Tibial nerve (tissue), 4 donors: ENCODE measurements around the gene SHC2. TPM values are rescaled to one million over a fixed set of nuclear protein-coding genes. Genes with fewer than 3 reads are reported as not detected.
"Not testable (repeated sequence)": the region's sequence is repeated elsewhere in the genome, so short reads cannot be mapped to it uniquely, and the experiment has no call there.

Source experiments
- DNase-seq, 2 donors: peaks; one replicate each; pipeline ENCODE4 v3.0.0-alpha.2; 2019; ENCODE audit warnings: low spot score in 2 of 2
- H3K27ac ChIP-seq, 4 donors: fragments of 200-600 bp; sonication (generic) in 3 of 4; one replicate each; pipeline ENCODE4 v1.5.1; 2017 to 2019; ENCODE audit warnings: mild to moderate bottlenecking in 1 of 4
- H3K27me3 ChIP-seq, 2 donors: fragments of 200-600 bp; sonication (generic) in 1 of 2; one replicate each; pipeline versions ENCODE4 v1.5.1 to v1.6.0; 2017 to 2019
- H3K36me3 ChIP-seq, 3 donors: fragments of 200-600 bp; sonication (generic); one replicate each; pipeline ENCODE4 v1.5.1; 2018 to 2019
- H3K4me1 ChIP-seq, 4 donors: fragments of 200-600 bp; sonication (generic) in 3 of 4; one replicate each; pipeline ENCODE4 v1.5.1; 2017 to 2019
- H3K4me3 ChIP-seq, 4 donors: fragments of 200-600 bp; sonication (generic) in 3 of 4; one replicate each; pipeline ENCODE4 v1.5.1; 2017 to 2019; ENCODE audit warnings: mild to moderate bottlenecking in 1 of 4, moderate library complexity in 1 of 4
- H3K9me3 ChIP-seq, 4 donors: fragments of 200-600 bp; sonication (generic) in 3 of 4; one replicate each; pipeline ENCODE4 v1.5.1; 2017 to 2019
- CTCF ChIP-seq, 5 experiments: fragments of 200-600 bp in 3 of 5; fragments of 450-650 bp in 2 of 5; sonication (generic) in 3 of 5; IDR thresholded peaks; one replicate each; pipeline ENCODE4 v1.5.1; 2016 to 2019; ENCODE audit warnings: antibody characterized with exemption in 5 of 5, mild to moderate bottlenecking in 3 of 5, moderate library complexity in 2 of 5
- EP300 ChIP-seq, 2 donors: sonication (generic); formaldehyde crosslinking; IDR thresholded peaks; one replicate each; pipeline ENCODE4 v1.6.1; 2017; ENCODE audit warnings: antibody characterized with exemption in 2 of 2, mild to moderate bottlenecking in 1 of 2
- POLR2A ChIP-seq, 2 donors: fragments of 450-650 bp; IDR thresholded peaks; one replicate each; pipeline ENCODE4 v1.6.1; 2017; ENCODE audit warnings: antibody characterized with exemption in 2 of 2, mild to moderate bottlenecking in 2 of 2, moderate library complexity in 2 of 2
- WGBS, 2 donors: methylation state at CpG; one replicate each; pipeline ENCODE4 v1.1.5; 2018; 5-methylcytosine and 5-hydroxymethylcytosine counted together
- total RNA-seq, 4 donors: library from RNA; depleted of rRNA; stranded (reverse); fragments of >200 nt; gene quantifications; one replicate each; pipeline ENCODE4 v1.1.0, GENCODE V29; 2016

The SHC2 gene
- total RNA-seq, 4 donors from 2014 or later, result 13.5 to 41.1 (median 22.9) TPM

GRCh38 chr19:383922-384798, 76.7 kb downstream of the SHC2 start:
- no peak for DNase-seq
- Histone ChIP-seq H3K9me3 (no peaks in the 10 kb centered on the region), H3K36me3 (no peaks in the 10 kb centered on the region), H3K4me3 (no peak overlapping the region), H3K4me1 (no peaks in the 10 kb centered on the region), H3K27me3 (peaks cover 0 to 31% of the 10 kb centered on the region in 2 donors), H3K27ac (no peak overlapping the region)
- WGBS, 2 donors, result 23 to 24% methylated on average over 39 to 40 of the region's 44 CpGs
- TF ChIP-seq CTCF (IDR thresholded peaks at IDR 0.05) (peak in 3 of 5 experiments; percentile 34 to 52 (median 40)), POLR2A (IDR thresholded peaks at IDR 0.05) (no peak)

GRCh38 chr19:383040-383439, 77.8 kb downstream of the SHC2 start:
- WGBS, 2 donors, result 84 to 85% methylated on average over 19 of the region's 19 CpGs
- peaks cover 0 to 22% of the 10 kb centered on the region in 2 donors for H3K27me3 ChIP-seq
- no peak for DNase-seq
- H3K27ac ChIP-seq, result no peak overlapping the region
- no peaks in the 10 kb centered on the region for H3K36me3 ChIP-seq
- H3K4me1 ChIP-seq, result no peaks in the 10 kb centered on the region
- no peaks in the 10 kb centered on the region for H3K9me3 ChIP-seq
- H3K4me3 ChIP-seq, result no peak overlapping the region
- TF ChIP-seq POLR2A (IDR thresholded peaks at IDR 0.05), result no peak
- no peak for TF ChIP-seq CTCF (IDR thresholded peaks at IDR 0.05)
- no peak for TF ChIP-seq EP300 (IDR thresholded peaks at IDR 0.05)

- 58 to 66% methylated on average over 9 of the region's 9 CpGs for WGBS, 2 donors
- H3K27ac ChIP-seq, H3K4me1 ChIP-seq, H3K4me3 ChIP-seq, H3K36me3 ChIP-seq, H3K9me3 ChIP-seq, DNase-seq: not testable (repeated sequence)
- H3K27me3 ChIP-seq, result peaks cover 0 to 22% of the 10 kb centered on the region in 2 donors
These were observed 78.3 kb downstream of the SHC2 start for GRCh38 chr19:382578-382977.

GRCh38 chr19:381901-382300, 78.9 kb downstream of the SHC2 start:
- H3K9me3 ChIP-seq, H3K4me1 ChIP-seq, H3K36me3 ChIP-seq, H3K27ac ChIP-seq, DNase-seq, H3K4me3 ChIP-seq: not testable (repeated sequence)
- WGBS, 2 donors, result 80 to 86% methylated on average over 11 of the region's 11 CpGs
- peaks cover 0 to 22% of the 10 kb centered on the region in 2 donors for H3K27me3 ChIP-seq

GRCh38 chr19:380618-381219, 80.1 kb downstream of the SHC2 start:
- peaks cover 0 to 26% of the 10 kb centered on the region in 2 donors for H3K27me3 ChIP-seq
- not testable (repeated sequence) for H3K9me3 ChIP-seq, H3K4me1 ChIP-seq, H3K27ac ChIP-seq, H3K36me3 ChIP-seq, H3K4me3 ChIP-seq, DNase-seq
- WGBS, 2 donors, result 80 to 83% methylated on average over 16 to 17 of the region's 17 CpGs

GRCh38 chr19:379796-380195, 81.0 kb downstream of the SHC2 start:
- no peaks in the 10 kb centered on the region for H3K4me1 ChIP-seq
- DNase-seq, result no peak
- no peak overlapping the region for H3K27ac ChIP-seq
- no peak overlapping the region for H3K4me3 ChIP-seq
- peaks cover 0 to 33% of the 10 kb centered on the region in 2 donors for H3K27me3 ChIP-seq
- no peaks in the 10 kb centered on the region for H3K36me3 ChIP-seq
- 92% methylated on average over 16 of the region's 16 CpGs for WGBS, 2 donors
- TF ChIP-seq EP300 (IDR thresholded peaks at IDR 0.05) (no peak), CTCF (IDR thresholded peaks at IDR 0.05) (no peak), POLR2A (IDR thresholded peaks at IDR 0.05) (no peak)
- no peaks in the 10 kb centered on the region for H3K9me3 ChIP-seq
